CD14-positive monocyte (primary cell): ENCODE data around the gene MPST. TPM values are rescaled to one million over a fixed set of nuclear protein-coding genes. Genes with fewer than 3 reads are reported as not detected.

Experiments
- DNase-seq, 3 donors: peaks; one replicate each; pipeline ENCODE4 v3.0.0-alpha.2; 2011 to 2022
- H2AFZ ChIP-seq: 2 replicates; pipeline ENCODE4 v1.6.0; 2012; ENCODE audit warnings: mild to moderate bottlenecking, low read depth, low read length, inconsistent platforms; ENCODE audit not compliant: insufficient read depth, poor library complexity, severe bottlenecking
- H3K27ac ChIP-seq, 2 donors: 1 replicate in 1 of 2; 2 replicates in 1 of 2; pipeline ENCODE4 v1.5.1; 2012 to 2013; ENCODE audit warnings: low read length in 2 of 2, control low read depth in 1 of 2, inconsistent platforms in 1 of 2, low read depth in 1 of 2, mild to moderate bottlenecking in 1 of 2
- H3K27me3 ChIP-seq, 2 donors: one replicate each; pipeline versions ENCODE4 v1.6.0 to v1.6.1; 2011 to 2013; ENCODE audit warnings: low read length in 2 of 2; ENCODE audit not compliant: control insufficient read depth in 2 of 2, insufficient read depth in 2 of 2
- H3K36me3 ChIP-seq, 2 donors: replicated peaks in 1 of 2; 1 replicate in 1 of 2; 2 replicates in 1 of 2; pipeline versions ENCODE4 v1.5.1 to v1.6.1; 2012 to 2013; ENCODE audit warnings: low read length in 2 of 2, control low read depth in 1 of 2, inconsistent platforms in 1 of 2, mild to moderate bottlenecking in 1 of 2; ENCODE audit not compliant: insufficient read depth in 2 of 2, control insufficient read depth in 1 of 2
- H3K4me1 ChIP-seq, 2 donors: 1 replicate in 1 of 2; 2 replicates in 1 of 2; pipeline versions ENCODE4 v1.5.1 to v1.6.1; 2012 to 2013; ENCODE audit warnings: low read length in 2 of 2, control low read depth in 1 of 2, inconsistent platforms in 1 of 2, mild to moderate bottlenecking in 1 of 2, moderate library complexity in 1 of 2; ENCODE audit not compliant: insufficient read depth in 2 of 2, control insufficient read depth in 1 of 2
- H3K4me2 ChIP-seq: replicated peaks from 2 replicates; pipeline ENCODE3; 2012; ENCODE audit warnings: low read length, moderate library complexity, mild to moderate bottlenecking; ENCODE audit not compliant: poor library complexity, severe bottlenecking; ENCODE audit errors: extremely low read depth
- H3K4me3 ChIP-seq, 3 experiments: fragments of 200-600 bp in 1 of 3; sonication (generic) in 1 of 3; replicated peaks in 1 of 3; 1 replicate in 2 of 3; 2 replicates in 1 of 3; pipeline ENCODE4 v1.5.1; 2011 to 2013; ENCODE audit warnings: low read length in 3 of 3, mild to moderate bottlenecking in 3 of 3, control low read depth in 2 of 3, low read depth in 2 of 3, inconsistent platforms in 1 of 3, moderate library complexity in 1 of 3
- H3K79me2 ChIP-seq: 2 replicates; pipeline ENCODE4 v1.6.0; 2012; ENCODE audit warnings: mild to moderate bottlenecking, control low read depth, inconsistent platforms, low read length, moderate library complexity; ENCODE audit not compliant: insufficient read depth
- H3K9ac ChIP-seq: 2 replicates; pipeline ENCODE4 v1.6.0; 2017; ENCODE audit warnings: low read length, mild to moderate bottlenecking; ENCODE audit not compliant: insufficient read depth, poor library complexity, severe bottlenecking
- H3K9me3 ChIP-seq, 2 donors: replicated peaks in 1 of 2; 1 replicate in 1 of 2; 2 replicates in 1 of 2; pipeline versions ENCODE4 v1.5.1 to v1.6.1; 2012 to 2013; ENCODE audit warnings: low read length in 2 of 2, control low read depth in 1 of 2; ENCODE audit not compliant: control insufficient read depth in 1 of 2, insufficient read depth in 1 of 2
- H4K20me1 ChIP-seq: 2 replicates; pipeline ENCODE4 v1.6.0; 2012; ENCODE audit warnings: mild to moderate bottlenecking, low read length, control low read depth, moderate library complexity; ENCODE audit not compliant: insufficient read depth
- H3K27ac Mint-ChIP-seq, 7 donors: one replicate each; pipeline ENCODE4 v1.8.0; 2020; ENCODE audit warnings: mild to moderate bottlenecking in 7 of 7, mixed read lengths in 7 of 7, moderate library complexity in 6 of 7, inconsistent platforms in 2 of 7
- H3K27me3 Mint-ChIP-seq, 3 donors: one replicate each; pipeline ENCODE4 v1.8.0; 2021 to 2022; ENCODE audit warnings: low read depth in 3 of 3, mild to moderate bottlenecking in 3 of 3, mixed read lengths in 3 of 3, moderate library complexity in 3 of 3, inconsistent platforms in 1 of 3
- H3K36me3 Mint-ChIP-seq, 2 donors: one replicate each; pipeline ENCODE4 v1.8.0; 2020; ENCODE audit warnings: mixed read lengths in 2 of 2, inconsistent platforms in 1 of 2, mild to moderate bottlenecking in 1 of 2
- H3K4me1 Mint-ChIP-seq: one replicate; pipeline ENCODE4 v1.8.0; 2020; ENCODE audit warnings: mild to moderate bottlenecking, mixed read lengths
- H3K4me3 Mint-ChIP-seq, 2 donors: one replicate each; pipeline ENCODE4 v1.8.0; 2020; ENCODE audit warnings: mild to moderate bottlenecking in 2 of 2, mixed read lengths in 2 of 2, moderate library complexity in 1 of 2
- H3K9me3 Mint-ChIP-seq, 7 donors: one replicate each; pipeline ENCODE4 v1.8.0; 2020 to 2022; ENCODE audit warnings: mixed read lengths in 7 of 7, mild to moderate bottlenecking in 6 of 7, moderate library complexity in 6 of 7, inconsistent platforms in 2 of 7
- CTCF ChIP-seq: fragments of 200-600 bp; IDR thresholded peaks from one replicate; pipeline ENCODE4 v1.8.0; 2022; ENCODE audit warnings: antibody characterized with exemption, mild to moderate bottlenecking
- WGBS: methylation state at CpG from one replicate; pipeline ENCODE4 v1.1.5; 2013; ENCODE audit warnings: missing lambda C conversion rate; ENCODE audit not compliant: insufficient coverage; 5-methylcytosine and 5-hydroxymethylcytosine counted together
- intact Hi-C, 2 donors: fragments of 100-400 bp; cut with micrococcal nuclease; formaldehyde crosslinking; loops; one replicate each; pipeline versions ENCODE4 v1.15.0 to v1.15.1; 2023
- polyA plus RNA-seq, 3 donors: library from polyadenylated mRNA; depleted of rRNA in 1 of 3; unstranded in 2 of 3; stranded (reverse) in 1 of 3; fragments of 300-500 nt in 2 of 3; fragments of >200 nt in 1 of 3; fragmentation: Illumina TruSeq in 2 of 3; gene quantifications; 1 replicate in 2 of 3; 2 replicates in 1 of 3; pipeline ENCODE4 v1.2.3, GENCODE V29; 2012 to 2021

Gene MPST
- polyA plus RNA-seq, 3 donors: 27.9 to 53.7 (median 51.2) TPM

- H3K4me2 ChIP-seq: peak overlapping the region; percentile 95
- no peak for TF ChIP-seq CTCF
- intact Hi-C loops: no loop called here
Measured at GRCh38 chr22:37050913-37051312, 31.4 kb downstream of the MPST start.

GRCh38 chr22:37051391-37052385 lies 32.1 kb downstream of the MPST start, which contains the start of gene KCTD17:
Gene KCTD17 (plus strand): TSS chr22:37051742. CDS start chr22:37051761, 19 bp downstream.
- Histone ChIP-seq H3K4me3 (peak within 1 kb of the TSS; percentile 35 to 85 (median 48)), H3K9me3 (no peaks in the 10 kb centered on the region), H3K79me2 (no peaks in the 10 kb centered on the region), H3K4me1 (peaks cover 28 to 41% of the 10 kb centered on the region in 2 donors), H3K27me3 (no peaks in the 10 kb centered on the region), H4K20me1 (peaks cover 4% of the 10 kb centered on the region), H2AFZ (peak within 1 kb of the TSS; percentile 90), H3K27ac (peak within 1 kb of the TSS; percentile 69 to 72), H3K36me3 (peaks cover 8 to 28% of the 10 kb centered on the region in 2 donors), H3K4me2 (peak within 1 kb of the TSS; percentile 95), H3K9ac (peak within 1 kb of the TSS; percentile 60)
- intact Hi-C loops: no loop called here
- H3K9me3 Mint-ChIP-seq: no peaks in the 10 kb centered on the region
- no peak for TF ChIP-seq CTCF
- peak within 1 kb of the TSS; percentile 75 to 81 for H3K4me3 Mint-ChIP-seq
- H3K36me3 Mint-ChIP-seq: peaks cover 24 to 26% of the 10 kb centered on the region in 2 donors
- H3K27ac Mint-ChIP-seq: peak within 1 kb of the TSS; percentile 82 to 95 (median 90)
- DNase-seq: peak; percentile 50 to 71 (median 53)
- peaks cover 1 to 12% (median 2%) of the 10 kb centered on the region in 3 donors for H3K27me3 Mint-ChIP-seq
- peaks cover 35% of the 10 kb centered on the region for H3K4me1 Mint-ChIP-seq
- WGBS: 5% methylated on average over 74 of the region's 89 CpGs

More at GRCh38 chr22:37050913-37051312, 31.4 kb downstream of the MPST start:
- H3K9me3 ChIP-seq: no peaks in the 10 kb centered on the region
- peak overlapping the region in 2 of 3 experiments; percentile 6 to 85 for H3K4me3 ChIP-seq
- WGBS: 0% methylated on average over 1 of the region's 6 CpGs
- H3K9ac ChIP-seq: no peak overlapping the region
- H3K27ac ChIP-seq: peak overlapping the region; percentile 69 to 72
- H2AFZ ChIP-seq: peak overlapping the region; percentile 32
- no peaks in the 10 kb centered on the region for H3K79me2 ChIP-seq
- peaks cover 37% of the 10 kb centered on the region for H3K4me1 Mint-ChIP-seq
- H3K27me3 ChIP-seq: no peaks in the 10 kb centered on the region
- peaks cover 28 to 43% of the 10 kb centered on the region in 2 donors for H3K4me1 ChIP-seq
- no peaks in the 10 kb centered on the region for H3K9me3 Mint-ChIP-seq
- peaks cover 1 to 11% (median 2%) of the 10 kb centered on the region in 3 donors for H3K27me3 Mint-ChIP-seq
- peak overlapping the region; percentile 67 to 80 for H3K4me3 Mint-ChIP-seq
- DNase-seq: no peak
- peaks cover 4% of the 10 kb centered on the region for H4K20me1 ChIP-seq
- H3K36me3 Mint-ChIP-seq: peaks cover 17 to 20% of the 10 kb centered on the region in 2 donors
- peak overlapping the region; percentile 82 to 95 (median 90) for H3K27ac Mint-ChIP-seq
- peaks cover 0 to 20% of the 10 kb centered on the region in 2 donors for H3K36me3 ChIP-seq
